ENCODE data around the gene CREB1.

Gene CREB1

DNA sequence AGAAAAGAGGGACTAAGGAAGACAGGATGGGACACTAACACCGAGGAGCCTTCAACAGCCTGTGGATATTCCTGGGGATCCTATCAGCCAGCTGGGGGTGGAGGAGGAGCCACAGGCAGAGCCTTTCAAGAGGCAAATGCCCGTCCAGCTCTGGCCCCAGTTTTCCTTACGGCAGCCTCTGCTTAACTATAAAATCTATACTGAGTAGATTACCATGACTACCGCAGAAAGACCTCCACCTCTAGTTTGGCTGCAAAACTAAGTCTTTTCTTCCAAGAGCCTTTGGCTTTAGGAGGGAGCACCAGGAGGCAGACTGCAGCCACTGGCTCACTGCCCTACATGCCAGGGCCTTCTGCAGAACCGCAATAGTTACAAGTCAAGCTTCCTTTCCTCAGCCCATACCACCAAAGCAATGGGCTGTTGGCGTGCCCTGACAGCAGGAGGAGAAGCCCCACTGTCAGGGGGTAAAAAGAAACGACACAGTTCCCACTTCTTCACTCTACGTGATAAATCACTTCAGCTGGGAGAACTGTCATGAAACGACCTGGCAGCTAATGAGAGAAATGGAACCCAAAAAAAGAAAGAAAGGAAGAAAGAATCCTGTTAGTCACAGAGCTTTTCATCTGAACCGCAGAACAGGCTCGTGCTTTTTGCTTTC is 25.1 kb upstream of the CREB1 start:
- no peak for DNase-seq

DNA sequence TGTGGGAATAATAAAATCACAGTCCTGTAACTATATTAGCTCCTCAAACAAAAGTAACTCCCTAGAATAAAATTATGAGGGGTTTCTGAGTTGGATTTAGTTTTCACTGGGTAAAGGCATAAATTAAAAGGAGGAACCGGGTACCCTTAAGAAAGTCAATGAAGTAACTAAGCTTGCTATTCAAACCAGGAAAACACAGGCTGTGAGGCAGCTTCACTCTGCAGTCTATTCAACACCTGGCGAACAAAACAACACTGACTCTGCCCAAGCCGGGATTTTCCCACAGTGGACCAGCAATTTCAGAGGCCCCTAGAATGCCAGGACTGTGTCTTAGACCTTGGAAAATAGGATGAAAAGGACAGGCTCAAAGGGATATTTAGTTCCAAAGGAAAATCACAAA is 24.6 kb upstream of the CREB1 start:
- no peak for DNase-seq

DNA sequence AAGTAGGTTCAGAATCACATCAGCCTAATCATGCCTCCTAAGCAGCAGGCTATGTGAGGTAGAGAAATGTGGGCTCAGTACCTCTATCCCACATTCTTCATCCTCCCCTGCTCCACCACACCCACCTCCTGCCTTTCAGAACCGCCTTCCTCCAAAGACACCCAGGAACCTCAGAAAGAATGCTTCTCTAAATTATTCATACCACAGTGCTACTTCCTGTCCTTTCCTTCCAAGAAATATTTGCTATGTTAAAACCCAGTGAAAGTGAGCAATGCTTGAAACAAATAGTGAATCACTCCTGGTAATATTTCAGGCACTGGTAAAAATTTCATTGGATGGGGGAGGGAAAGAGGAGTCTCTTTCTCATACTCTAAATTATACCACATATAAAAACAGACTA is 24.0 kb upstream of the CREB1 start:
- DNase-seq: no peak

DNA sequence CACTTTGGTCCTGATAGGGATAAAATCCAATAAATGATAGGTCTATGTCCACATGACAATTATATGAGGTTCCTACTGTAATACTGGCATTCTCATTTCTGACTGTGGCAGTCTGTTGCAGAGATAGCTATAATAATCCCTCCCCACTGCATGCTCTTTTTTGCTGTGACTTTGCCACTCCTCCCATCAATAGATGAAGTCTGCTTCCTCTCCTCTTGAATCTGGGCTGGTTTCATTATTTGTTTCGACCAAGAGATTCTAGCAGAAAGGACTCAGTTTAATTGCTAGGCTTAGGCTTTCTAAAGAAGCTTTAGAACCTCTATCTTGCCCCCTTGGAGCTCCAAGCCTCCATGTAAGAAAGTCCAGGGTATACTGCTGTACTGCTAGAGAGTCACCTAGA is 23.3 kb upstream of the CREB1 start:
- no peak for DNase-seq

DNA sequence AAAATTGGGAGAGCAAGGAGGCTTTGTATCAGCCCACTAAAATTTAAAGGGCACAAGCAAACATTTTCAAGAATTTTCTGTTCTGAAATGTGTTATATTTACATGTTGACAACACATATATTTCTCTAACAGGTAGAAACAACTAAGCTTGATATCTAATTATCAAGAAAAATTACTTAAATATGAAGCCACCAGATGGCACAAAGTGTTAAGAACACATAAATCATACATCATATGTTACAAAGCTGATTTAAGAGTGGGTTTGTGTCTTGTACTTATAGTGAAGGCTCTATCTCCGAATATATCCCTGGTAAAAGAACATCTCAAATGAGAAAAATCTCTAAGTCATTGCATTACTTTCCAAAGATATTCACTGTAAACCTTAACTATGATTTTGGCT is 19.6 kb upstream of the CREB1 start:
- no peak for DNase-seq

DNA sequence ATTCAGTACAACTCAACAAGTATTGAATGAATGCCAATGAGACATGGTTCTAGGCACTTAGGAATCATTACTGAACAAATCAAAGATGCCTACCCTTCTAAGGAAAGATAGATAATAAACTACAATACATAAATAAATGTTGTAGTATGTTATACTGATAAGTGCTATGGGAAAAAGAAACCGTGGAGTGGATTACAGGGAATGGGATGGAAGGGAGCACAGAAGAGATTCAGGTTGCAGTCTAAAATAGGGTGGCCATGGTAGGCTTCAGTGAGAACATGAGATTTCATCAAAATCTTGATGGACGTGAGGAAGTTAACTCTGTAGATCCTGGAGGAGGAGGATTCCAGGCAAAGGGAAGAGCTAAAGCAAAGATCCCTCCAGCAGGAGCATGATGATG is 17.9 kb upstream of the CREB1 start:
- no peak for DNase-seq

DNA sequence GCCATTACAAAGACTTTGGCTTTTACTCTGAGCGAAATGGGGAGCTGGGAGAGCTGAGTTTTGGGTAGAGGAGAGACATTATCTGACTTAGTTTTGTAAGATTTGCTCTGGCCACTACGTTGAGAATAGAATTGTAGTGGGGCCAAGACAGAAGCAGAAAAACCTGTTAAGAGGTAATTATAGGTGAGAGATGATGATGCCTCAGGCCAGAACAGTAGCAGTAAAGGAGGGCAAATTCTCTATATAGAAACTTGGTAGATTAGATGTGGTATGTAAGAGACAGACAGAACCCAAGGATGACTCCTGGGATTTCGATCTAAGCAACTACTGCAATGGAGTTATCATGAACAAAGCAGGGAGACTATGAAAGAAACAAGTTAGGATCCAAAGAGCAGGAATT is 17.4 kb upstream of the CREB1 start:
- DNase-seq: no peak

DNA sequence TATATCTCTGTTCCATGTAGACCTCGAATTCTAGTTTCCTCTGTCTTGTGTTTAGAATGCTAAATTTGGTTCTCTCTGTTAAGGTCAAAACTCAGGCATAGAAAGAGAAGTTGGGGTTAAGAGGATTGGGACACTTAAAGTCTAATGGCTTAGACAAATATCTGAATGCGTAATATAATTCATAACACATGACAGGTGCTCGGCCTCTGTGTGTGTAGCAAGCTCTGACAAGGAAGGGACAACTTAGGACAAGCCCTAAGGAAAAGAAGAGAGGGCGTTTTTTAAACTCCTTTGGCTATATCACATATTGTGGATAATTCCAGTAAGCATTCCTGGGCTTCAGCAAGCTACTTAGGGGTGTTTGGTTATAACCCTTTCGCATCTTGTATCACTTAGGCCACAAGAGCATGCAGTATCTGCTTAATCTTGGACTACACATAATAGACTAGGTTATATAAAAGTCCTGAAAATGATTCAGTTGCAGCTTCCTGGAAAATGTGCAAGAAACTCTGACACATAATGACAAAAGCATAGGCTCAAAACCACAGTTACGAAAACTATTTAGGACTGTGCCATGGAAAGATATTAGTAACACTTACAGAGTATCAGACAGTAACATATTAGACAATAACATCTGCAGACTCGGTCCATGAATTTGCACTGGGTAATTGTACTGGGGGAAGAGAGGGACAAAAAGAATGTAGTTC is 16.1 kb upstream of the CREB1 start:
- no peak for DNase-seq

DNA sequence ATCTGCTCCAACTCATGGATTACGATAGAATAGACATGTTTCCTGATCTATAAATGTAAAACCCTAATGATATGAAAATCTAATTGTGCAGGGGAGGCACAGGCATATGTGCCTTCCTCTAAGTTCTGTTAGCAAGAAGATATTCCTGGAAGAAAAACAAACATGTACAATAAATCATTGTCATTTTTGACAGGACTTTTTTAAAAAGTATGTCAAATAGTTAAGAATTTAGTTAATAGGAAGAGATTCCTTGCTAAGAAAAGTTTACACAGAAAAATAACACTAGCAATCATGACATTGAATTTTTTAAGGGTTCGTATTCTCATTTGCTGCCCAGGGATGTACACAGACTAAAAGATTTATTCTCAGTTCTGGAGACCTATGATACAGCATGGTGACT is 15.3 kb upstream of the CREB1 start:
- DNase-seq: no peak

DNA sequence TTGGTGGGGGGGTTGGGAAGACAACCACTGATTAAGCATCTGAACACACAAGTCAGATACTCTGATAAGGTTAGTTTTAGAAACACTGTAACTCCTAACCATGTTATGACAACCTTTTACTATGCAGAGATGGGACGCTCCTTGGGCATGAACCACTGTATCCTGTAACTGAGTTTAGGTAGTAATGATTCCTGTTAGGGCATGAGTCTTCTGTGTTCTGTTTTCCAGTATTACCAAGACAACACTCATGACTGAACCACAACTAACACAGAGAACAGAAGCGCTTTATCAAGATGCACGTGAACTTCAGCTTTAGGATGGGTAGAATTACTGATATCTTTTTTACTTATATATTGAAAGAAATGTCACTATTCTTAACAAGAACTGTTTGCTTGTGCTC is 14.1 kb upstream of the CREB1 start:
- no peak for DNase-seq

DNA sequence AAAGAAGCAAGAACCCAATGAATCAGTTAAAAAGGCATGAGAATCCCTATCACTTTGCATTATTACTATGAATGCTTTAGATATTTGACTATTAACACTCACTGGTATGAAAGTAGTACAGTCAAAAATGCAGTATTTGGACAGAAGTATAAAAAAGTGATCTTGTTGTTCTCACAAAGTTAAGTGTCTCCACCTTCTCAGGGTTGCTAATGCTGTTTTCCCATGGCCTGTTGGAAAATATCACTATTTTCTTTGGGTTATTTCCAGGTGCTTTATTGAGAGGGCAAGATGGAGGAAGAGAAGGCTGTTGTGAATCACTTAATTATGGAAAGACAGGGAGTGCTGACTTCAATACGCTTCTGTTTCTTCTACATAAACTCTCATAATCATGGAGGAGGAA is 13.6 kb upstream of the CREB1 start:
- no peak for DNase-seq

DNA sequence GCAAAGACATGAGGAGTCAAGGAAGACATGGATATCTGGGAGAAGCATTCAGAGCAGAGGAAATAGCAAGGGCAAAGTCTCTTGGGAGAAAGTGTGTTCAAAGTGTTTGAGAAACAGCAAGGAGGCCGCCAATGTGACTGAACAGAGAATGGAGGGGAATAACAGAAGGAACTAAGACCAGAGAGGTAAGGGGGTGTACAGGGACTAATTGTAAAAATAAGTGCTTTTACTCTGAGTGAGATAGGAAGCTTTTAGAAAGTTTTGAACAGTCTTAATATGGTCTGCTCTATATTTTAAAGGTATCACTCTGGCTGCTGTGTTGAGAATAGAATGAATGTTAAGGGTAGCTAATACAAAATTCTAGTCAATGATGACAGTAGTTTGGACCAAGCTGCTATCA is 6.8 kb upstream of the CREB1 start:
- no peak for DNase-seq

DNA sequence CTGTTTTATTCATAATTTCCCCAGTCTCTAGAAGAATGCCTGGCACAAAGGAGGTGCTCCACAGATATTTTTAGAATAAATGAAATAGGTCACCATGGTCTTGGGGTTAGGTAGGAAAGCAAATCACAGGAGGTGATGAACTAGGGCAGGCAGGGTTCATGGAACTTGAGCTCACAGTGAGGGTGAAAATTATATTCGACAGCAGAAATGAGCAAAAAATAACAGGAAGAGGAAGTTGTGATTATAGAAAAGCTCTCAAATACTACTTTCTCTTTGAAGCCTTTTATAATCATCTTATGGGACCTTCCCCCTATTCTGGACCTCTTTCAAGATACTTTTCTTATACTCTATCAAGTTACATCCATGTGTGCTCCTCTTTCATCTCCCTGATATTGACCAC is 4.5 kb upstream of the CREB1 start:
- no peak for DNase-seq

DNA sequence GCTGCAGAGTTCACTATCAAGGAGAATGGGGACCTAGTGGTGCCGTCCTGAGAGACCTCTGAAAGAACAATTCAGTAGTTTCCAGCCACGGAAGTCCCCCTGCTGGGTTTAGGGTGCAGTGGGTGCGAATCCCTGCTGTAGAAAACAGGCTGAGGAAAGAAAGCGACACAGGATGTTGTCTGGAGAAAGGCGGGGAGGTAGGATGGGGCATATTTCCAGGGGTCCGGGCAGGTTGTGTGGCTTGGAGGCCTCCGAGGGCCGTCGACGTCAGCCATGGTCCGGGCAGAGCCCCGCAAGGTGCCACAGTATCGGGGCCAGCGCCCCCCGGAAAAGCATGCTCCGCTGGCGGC is 807 bp upstream of the CREB1 start:
- peak; percentile 46 for DNase-seq

DNA sequence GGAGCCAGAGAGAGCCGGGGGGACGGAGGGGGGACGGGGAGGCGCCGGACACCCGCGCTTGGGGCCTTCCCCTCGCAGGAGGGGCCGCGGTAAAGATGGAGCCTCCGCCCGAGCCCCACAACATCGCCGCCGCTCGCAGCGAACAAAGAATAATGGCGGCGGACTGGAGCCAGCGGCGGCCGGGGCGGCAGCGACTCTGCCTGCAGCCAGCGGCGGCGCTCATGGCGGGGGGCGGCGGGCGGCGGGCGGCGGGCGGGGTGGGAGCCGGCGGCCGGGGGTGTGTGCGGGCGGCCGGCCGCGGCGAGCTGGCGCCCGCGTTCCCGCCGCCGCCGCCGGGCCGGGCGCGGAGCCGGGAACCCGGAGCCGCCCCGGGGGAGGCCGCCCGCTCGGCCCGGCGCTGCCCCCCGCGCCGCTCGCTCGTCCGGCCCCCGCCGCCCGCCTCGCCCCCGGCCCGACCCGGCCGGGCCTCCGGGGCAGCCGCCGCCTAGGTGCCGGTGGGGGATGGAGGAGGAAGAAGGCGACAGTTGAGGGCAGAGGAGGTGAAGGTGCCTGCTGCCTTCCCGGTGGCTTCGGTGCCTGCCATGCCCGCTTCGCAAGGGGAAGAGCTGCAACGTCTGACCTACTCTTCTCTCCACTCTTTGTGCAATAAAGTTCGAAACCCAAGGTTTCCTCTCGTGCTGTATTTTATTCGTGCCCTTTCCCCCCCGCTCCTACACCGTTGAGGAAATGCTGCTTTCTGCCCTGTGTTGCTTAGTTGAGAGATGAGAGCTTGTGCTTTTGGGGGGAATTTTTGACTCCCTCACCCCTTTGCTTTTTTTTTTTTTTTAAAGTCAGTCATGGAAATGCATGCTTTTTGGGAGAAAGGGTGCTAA is 634 bp downstream of the CREB1 start:
- peak; percentile 49 for DNase-seq

DNA sequence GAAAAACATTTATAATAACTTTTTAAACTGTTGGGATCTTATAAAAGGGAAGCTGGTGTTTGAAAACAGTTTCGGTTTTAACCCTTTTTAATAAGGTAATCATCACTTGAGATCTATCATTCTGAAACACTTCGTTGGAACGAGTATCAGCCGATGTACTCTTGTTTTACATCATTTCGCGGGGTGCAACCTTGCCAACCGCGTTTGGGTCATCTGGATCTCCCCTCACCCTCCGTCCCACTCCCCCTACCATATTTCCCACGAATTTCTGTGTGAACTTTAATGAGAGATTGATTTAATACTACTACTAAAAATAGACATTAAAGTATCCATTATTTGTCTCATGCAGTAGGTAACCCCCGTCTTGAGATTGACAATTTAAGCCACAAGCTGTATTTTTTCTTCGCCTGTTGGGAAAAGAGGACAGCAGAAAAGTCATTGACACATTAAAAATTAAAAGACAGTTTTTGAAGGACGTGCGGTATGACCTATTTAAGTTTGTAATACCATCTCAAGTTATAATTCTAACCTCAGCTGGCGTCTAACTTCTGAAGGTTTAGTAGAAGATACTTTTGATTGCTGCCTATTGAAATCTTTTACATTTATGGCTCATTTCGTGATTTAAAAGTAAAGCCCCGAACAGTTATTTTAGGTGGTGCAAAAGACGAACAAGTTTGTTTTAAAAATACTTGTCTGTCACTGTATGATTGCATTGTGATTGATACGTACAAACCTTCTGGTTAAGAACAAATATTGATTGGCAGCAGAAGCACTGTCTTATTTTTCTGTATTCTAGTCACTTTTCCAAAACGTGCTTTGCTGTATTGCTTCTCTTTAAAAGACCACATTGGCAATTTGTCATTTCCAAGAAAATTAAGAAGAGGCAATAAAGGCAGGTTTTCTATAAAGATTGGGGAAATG is 1.5 kb downstream of the CREB1 start:
- peak; percentile 27 for DNase-seq

DNA sequence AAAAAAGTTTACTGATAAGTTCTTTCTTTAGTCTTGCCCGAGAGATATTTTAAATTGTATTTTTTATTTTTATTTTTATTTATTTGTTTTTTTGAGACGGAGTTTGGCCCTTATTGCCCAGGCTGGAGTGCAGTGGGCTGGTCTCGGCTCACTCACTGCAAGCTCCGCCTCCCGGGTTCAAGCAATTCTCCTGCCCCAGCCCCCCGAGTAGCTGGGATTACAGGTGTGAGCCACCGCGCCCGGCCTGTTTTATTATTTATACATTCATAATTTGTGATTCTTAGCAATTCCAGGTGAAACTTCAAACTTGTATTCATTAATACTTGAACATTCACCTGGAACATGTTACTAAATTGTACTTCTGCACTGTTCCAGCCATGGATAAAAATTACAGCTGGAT is 2.9 kb downstream of the CREB1 start:
- no peak for DNase-seq

DNA sequence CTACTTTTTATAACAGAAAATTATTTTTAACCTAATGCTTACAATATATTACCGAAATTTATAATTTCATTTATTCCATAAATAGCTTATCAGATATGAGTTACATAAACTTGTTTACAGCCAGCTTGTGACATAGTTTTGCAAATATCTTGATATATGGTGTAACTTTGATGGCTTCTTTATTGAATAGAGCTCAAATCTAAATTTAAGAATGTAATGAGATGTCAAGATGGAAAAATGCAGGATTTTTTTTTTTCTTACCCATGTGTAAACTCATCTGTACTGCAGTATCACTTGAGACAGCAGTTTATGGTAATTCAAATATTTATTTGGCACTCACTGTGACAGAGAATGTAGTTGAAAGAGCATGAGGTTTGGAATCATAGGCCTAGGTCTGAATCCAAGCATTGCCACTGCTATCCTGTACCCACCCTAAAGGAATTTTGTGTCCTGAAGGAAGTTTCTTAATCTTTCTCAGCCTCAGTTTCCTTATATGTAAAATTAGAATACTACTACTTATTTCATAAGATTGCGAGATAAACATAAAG is 3.8 kb downstream of the CREB1 start:
- no peak for DNase-seq

DNA sequence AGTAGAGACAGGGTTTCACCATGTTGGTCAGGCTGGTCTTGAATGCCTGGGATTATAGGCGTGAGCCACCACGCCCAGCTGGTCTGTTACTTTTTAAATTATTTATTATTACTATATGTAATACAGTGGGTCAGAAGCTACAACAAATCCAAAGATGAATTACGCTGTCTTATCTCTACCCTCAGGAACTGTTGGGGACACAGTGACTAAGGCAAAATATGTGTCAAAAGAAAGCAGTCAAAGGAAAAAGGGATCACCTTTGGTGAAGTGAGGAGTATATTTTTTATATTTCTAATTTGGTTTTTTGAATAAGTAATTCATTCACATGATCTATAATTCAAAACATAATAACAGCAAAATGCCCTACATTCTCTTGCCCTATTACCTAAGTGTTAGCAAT is 4.7 kb downstream of the CREB1 start:
- DNase-seq: no peak

DNA sequence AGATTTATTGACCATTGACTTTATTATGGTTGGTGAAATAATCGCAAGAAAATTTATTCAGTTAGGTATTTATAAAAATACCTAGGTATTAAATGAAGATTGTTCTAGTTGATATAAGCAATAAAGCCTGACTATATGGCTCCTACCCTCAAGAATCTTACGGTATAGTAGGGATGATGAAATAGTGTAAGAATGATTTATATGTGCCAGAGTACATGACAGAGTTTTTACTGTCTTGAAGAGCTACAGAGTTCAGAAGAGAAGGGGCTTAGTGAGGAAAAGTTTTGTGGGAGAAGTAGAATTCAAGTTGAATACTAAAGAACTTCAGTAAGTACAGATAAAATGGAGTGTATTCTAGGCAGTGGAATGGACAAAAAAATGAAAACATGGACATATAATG is 9.7 kb downstream of the CREB1 start:
- no peak for DNase-seq

DNA sequence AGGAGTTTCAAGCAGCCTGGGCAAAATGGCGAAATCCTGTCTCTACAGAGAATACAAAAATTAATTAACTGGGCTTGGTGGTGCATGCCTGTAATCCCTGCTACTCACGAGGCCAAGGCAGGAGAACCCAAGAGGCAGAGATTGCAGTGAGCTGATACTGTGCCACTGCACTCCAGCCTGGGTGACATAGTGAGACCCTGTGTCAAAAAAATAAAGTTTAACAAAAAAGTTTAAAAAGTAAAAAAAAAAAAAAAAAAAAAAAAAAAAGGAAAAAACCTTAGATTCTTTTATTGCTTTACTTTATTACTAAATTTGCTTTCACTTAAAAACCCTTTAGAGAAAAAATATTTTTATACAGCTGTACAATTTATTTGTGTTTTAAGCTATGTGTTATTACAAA is 10.7 kb downstream of the CREB1 start:
- no peak for DNase-seq

DNA sequence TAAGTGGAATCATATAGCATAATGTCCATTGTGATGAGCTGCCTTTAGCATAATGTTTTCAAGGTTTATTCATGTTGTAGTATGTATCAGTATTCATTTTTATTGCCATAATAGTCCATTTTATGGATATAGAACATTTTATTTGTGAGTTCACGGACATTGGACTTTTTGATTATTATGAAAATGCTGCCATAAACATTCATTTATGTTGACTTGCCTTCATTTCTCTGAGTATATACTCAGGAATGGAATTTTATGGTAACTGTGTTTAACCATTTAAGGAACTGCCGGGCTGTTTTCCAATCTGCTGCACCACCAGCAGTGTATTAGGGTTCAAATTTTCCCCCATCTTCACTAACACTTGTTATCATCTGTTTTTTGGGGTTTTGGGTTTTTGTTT is 12.2 kb downstream of the CREB1 start:
- DNase-seq: no peak

DNA sequence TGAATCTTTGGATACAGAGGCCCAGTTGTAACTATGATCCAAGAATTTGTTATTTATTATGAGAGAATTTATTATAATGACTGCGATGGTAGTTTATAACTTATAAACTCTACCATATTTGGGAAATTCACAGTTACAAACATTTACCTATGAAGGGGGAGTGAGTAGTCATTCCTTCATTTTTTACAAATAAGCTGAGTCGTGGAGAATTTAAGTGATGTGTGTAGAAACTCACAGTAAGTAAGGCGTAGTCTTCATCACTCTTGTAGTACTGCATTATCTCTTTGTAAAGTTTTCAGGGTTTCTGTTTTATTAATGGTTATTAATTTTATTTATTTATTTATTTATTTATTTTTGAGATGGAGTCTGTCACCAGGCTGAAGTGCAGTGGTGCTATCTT is 13.5 kb downstream of the CREB1 start:
- DNase-seq: no peak

Measured in stimulated activated CD4-positive, alpha-beta T cell treated with anti-CD3 and anti-CD28 coated beads, Interleukin-4, amount 100 ng/mL, for 1 hour (primary cell).